Thoracic aorta endothelial cell (primary cell): ENCODE results near the gene SERPINA10. TPM values are rescaled to one million over a fixed set of nuclear protein-coding genes. Genes with fewer than 3 reads are reported as not detected.

Experiments
- total RNA-seq: library from RNA; depleted of rRNA; stranded (reverse); fragments of >200 nt; gene quantifications from 2 replicates; pipeline ENCODE4 v1.2.3, GENCODE V29; 2012

Gene SERPINA10, protein sequence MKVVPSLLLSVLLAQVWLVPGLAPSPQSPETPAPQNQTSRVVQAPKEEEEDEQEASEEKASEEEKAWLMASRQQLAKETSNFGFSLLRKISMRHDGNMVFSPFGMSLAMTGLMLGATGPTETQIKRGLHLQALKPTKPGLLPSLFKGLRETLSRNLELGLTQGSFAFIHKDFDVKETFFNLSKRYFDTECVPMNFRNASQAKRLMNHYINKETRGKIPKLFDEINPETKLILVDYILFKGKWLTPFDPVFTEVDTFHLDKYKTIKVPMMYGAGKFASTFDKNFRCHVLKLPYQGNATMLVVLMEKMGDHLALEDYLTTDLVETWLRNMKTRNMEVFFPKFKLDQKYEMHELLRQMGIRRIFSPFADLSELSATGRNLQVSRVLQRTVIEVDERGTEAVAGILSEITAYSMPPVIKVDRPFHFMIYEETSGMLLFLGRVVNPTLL
- total RNA-seq, result not detected in 2 replicates

GRCh38 chr14:94292872-94293577 is at the start of gene SERPINA10:
SERPINA10 (minus strand) TSS chr14:94293268; CDS start chr14:94290593, 2,675 bp downstream.

DNA sequence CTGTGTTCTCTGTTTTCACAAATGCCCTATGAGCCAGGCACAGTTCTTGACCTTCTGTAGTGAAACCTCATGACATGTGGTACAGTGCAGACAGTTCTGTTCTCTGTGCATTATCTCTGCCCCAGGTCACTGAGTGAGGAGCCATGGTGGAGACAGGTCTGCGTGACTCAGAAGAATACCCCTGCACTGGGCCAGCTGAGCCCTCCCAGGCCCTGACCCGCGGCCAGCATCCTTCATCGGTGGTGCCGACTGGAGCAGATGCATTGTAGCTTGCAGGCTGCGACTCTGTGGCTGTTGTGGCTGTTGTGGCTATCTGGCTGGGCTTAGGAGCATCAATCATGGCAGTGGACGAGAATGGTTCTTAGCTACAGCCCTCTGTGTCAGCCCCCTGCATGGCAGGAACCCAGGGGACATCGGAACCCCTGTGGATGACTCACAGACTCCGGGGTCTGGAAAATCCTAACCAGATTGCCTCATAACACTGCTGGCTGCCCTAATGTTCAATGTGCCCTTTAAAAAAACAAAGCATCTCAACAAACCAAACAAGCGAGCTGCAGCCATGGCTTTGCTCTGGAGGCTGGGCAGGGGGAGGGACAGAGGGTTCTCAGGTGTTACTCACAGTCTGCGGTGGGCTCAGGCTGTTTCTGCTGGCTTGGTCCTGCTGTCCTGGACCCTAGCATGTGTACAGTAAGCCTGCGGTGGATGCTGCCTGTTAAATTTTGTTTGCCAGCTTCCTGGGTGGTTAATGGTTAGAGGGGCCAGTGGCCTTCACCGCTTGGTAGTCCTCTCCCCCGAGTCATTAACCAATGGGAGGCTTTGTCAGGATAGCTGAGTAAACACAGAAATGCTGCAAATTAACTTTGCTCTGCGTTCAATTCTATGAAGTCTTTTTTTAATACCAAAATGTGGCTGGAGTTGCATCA is 29.8 kb upstream of the SERPINA10 start, which contains the start of gene SERPINA6:
Gene SERPINA6 (minus strand): TSS at position 689 of the 923 bp plus-strand sequence. CDS start 8,688 bp downstream, outside the sequence.

Other genes starting within 250 kb of the SERPINA10 start
- gene DDX24, start 212.1 kb downstream of the SERPINA10 start, total RNA-seq, result 136 and 145 TPM in 2 replicates
- 9.3 TPM in 2 replicates for gene IFI27L1, start 212.0 kb downstream of the SERPINA10 start, total RNA-seq
- 294 and 346 TPM in 2 replicates for gene IFI27, start 182.5 kb downstream of the SERPINA10 start, total RNA-seq
- gene IFI27L2, start 163.7 kb downstream of the SERPINA10 start, total RNA-seq, result 28.2 and 35.5 TPM in 2 replicates
- under 0.01 TPM in 2 replicates for gene PPP4R4, start 118.9 kb downstream of the SERPINA10 start, total RNA-seq
- gene SERPINA6, start 30.1 kb upstream of the SERPINA10 start, total RNA-seq, result not detected in 2 replicates
- not detected in 2 replicates for gene SERPINA2, start 73.4 kb upstream of the SERPINA10 start, total RNA-seq
- 0.13 TPM in 1 of 2 replicates, not detected in the other for gene SERPINA1, start 95.3 kb upstream of the SERPINA10 start, total RNA-seq
- not detected in 2 replicates for gene SERPINA11, start 159.5 kb upstream of the SERPINA10 start, total RNA-seq
- gene SERPINA9, start 182.9 kb upstream of the SERPINA10 start, total RNA-seq, result not detected in 2 replicates
- not detected in 2 replicates for gene SERPINA12, start 216.2 kb upstream of the SERPINA10 start, total RNA-seq